HUES48 (cell line): ENCODE measurements around the gene FGF8.

Source experiments
- H3K27ac ChIP-seq: one replicate; pipeline ENCODE4 v1.7.0; 2013; ENCODE audit warnings: low read depth, low read length, inconsistent platforms
- H3K27me3 ChIP-seq: 2 replicates; pipeline ENCODE4 v1.6.1; 2013; ENCODE audit warnings: mild to moderate bottlenecking, low read length; ENCODE audit not compliant: control insufficient read depth, insufficient read depth
- H3K36me3 ChIP-seq: 2 replicates; pipeline ENCODE4 v1.6.1; 2013; ENCODE audit warnings: low read length; ENCODE audit not compliant: control insufficient read depth, insufficient read depth
- H3K4me1 ChIP-seq: 2 replicates; pipeline ENCODE4 v1.6.1; 2013; ENCODE audit warnings: mild to moderate bottlenecking, low read length; ENCODE audit not compliant: control insufficient read depth, insufficient read depth
- H3K4me3 ChIP-seq: 2 replicates; pipeline ENCODE4 v1.5.1; 2013; ENCODE audit warnings: mild to moderate bottlenecking, low read depth, low read length
- H3K9ac ChIP-seq: 2 replicates; pipeline ENCODE4 v1.6.1; 2013; ENCODE audit warnings: mild to moderate bottlenecking, low read depth, low read length, moderate library complexity
- H3K9me3 ChIP-seq: 2 replicates; pipeline ENCODE4 v1.6.1; 2013; ENCODE audit warnings: low read length; ENCODE audit not compliant: control insufficient read depth, insufficient read depth

Gene FGF8, protein sequence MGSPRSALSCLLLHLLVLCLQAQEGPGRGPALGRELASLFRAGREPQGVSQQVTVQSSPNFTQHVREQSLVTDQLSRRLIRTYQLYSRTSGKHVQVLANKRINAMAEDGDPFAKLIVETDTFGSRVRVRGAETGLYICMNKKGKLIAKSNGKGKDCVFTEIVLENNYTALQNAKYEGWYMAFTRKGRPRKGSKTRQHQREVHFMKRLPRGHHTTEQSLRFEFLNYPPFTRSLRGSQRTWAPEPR

GRCh38 chr10:101775273-101776160 is at the start of gene FGF8:
TSS of gene FGF8 (minus strand) at chr10:101776114. CDS start at chr10:101775900, 214 bp downstream.
- Histone ChIP-seq H3K4me3 (peak within 1 kb of the TSS; percentile 48), H3K4me1 (peaks cover 58% of the 10 kb centered on the region), H3K27me3 (peaks cover 70% of the 10 kb centered on the region), H3K9me3 (no peaks in the 10 kb centered on the region), H3K9ac (no peak within 1 kb of the TSS), H3K27ac (no peak within 1 kb of the TSS), H3K36me3 (no peaks in the 10 kb centered on the region; the same call in 1 of the 2 replicates)

DNA sequence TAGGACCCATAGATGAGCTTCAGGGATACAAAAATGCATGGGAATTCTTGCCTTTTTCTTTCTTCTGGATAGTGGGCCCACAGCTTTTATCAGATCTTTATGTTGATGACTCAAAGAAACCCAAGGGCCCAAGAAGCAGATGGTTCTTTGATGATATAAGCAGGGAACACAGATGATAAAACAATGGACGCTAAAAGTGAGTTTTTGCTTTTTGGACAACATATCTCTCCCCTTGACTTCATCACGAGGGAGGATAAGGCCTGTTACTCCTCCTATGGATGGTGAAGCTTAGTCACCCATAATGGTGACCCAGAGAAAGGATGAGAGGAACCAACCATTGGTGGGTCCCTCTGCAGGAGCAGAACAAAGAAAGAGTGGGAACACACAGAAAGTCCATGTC is 48.8 kb upstream of the FGF8 start:
- H3K27ac ChIP-seq: no peak overlapping the region
- no peak overlapping the region for H3K9ac ChIP-seq
- no peaks in the 10 kb centered on the region; the same call in 1 of the 2 replicates for H3K4me1 ChIP-seq
- no peak overlapping the region for H3K4me3 ChIP-seq
- H3K27me3 ChIP-seq: no peaks in the 10 kb centered on the region
- H3K36me3 ChIP-seq: 0 out of 2 replicates have a peak, but pooled peaks cover 3% of the 10 kb centered on the region
- no peaks in the 10 kb centered on the region for H3K9me3 ChIP-seq

GRCh38 chr10:101818872-101819633 is 43.1 kb upstream of the FGF8 start:
- H3K4me3 ChIP-seq: peak overlapping the region; percentile 97
- no peaks in the 10 kb centered on the region for H3K9me3 ChIP-seq
- no peaks in the 10 kb centered on the region for H3K27me3 ChIP-seq
- no peaks in the 10 kb centered on the region for H3K36me3 ChIP-seq
- peak overlapping the region; percentile 88 for H3K27ac ChIP-seq
- H3K4me1 ChIP-seq: peaks cover 15% of the 10 kb centered on the region; the same call in 1 of the 2 replicates
- H3K9ac ChIP-seq: peak overlapping the region; percentile 61

- Histone ChIP-seq H3K9ac (peak within 1 kb of the TSS; percentile 100), H3K36me3 (peaks cover 3% of the 10 kb centered on the region), H3K27me3 (no peaks in the 10 kb centered on the region), H3K4me3 (peak within 1 kb of the TSS; percentile 97), H3K4me1 (peaks cover 22% of the 10 kb centered on the region), H3K27ac (peak within 1 kb of the TSS; percentile 98), H3K9me3 (no peaks in the 10 kb centered on the region)
These were observed 42.4 kb upstream of the FGF8 start, which contains the start of gene OGA for GRCh38 chr10:101818119-101818871. TSS of gene OGA (minus strand) at chr10:101818444. CDS start at chr10:101818022, 422 bp downstream.

DNA sequence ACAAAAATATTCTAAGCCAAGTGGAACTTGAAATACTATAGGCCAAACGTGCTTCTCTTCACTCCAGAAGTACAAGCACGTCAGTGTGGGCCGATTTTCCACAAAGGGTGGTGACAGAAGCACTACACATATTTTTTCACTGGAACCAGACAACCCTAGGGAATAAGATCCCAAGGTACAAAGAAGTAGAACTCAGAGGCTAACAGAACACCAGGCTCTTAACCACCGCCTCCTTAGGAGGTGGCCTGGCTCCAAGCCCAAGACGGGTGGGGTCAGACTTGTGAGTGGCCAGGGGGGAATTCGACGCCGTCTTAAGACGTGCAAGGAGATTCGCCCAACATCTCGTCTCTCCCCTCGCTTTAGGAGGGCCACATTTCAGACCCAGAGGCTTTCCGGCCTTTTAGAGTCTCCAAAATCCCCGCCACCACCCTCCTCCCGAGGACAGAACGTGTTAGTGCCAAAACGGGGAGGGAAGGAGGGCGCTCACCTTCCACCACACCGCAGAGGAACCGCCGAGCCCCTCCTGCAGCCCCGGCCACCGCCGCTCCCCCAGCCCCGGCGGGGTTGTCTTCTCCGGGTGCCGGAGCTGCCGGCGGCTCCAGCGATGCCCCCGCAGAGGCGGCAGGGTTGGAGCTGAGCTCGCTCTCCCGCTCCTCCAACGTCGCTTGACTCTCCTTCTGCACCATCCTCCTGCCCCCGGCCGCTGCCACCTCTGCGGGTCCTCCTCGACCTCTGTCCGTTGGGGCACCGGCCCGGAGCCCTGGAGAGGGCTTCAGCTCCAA is 41.6 kb upstream of the FGF8 start:
- no peaks in the 10 kb centered on the region for H3K27me3 ChIP-seq
- H3K9ac ChIP-seq: peak overlapping the region; percentile 100
- H3K4me1 ChIP-seq: peaks cover 23% of the 10 kb centered on the region
- no peaks in the 10 kb centered on the region for H3K9me3 ChIP-seq
- H3K27ac ChIP-seq: peak overlapping the region; percentile 98
- H3K4me3 ChIP-seq: peak overlapping the region; percentile 97
- peaks cover 11% of the 10 kb centered on the region for H3K36me3 ChIP-seq

DNA sequence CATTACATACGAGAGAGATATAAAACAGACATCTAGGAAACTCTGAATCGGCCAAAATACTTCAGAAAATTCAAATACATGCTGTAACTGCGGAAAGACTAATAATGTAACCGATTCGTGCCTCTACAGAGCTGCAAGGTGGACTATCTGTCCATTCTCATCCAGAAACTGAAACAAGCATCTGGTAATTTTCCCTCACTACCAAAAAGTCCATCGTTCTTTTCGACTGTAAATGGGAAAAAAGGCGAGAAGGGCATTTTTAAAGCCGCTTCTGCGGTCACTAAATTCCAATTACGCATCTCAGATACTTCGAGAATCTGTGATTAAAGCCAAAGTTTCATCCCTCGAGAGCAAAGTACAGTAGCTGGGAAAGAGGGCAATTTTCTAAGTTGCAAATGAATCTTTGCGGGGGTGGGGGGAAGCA is 41.0 kb upstream of the FGF8 start:
- H3K27ac ChIP-seq: peak overlapping the region; percentile 98
- H3K4me1 ChIP-seq: peaks cover 24% of the 10 kb centered on the region
- peak overlapping the region; percentile 100 for H3K9ac ChIP-seq
- H3K27me3 ChIP-seq: no peaks in the 10 kb centered on the region
- H3K4me3 ChIP-seq: peak overlapping the region; percentile 97
- no peaks in the 10 kb centered on the region for H3K9me3 ChIP-seq
- peaks cover 17% of the 10 kb centered on the region for H3K36me3 ChIP-seq

DNA sequence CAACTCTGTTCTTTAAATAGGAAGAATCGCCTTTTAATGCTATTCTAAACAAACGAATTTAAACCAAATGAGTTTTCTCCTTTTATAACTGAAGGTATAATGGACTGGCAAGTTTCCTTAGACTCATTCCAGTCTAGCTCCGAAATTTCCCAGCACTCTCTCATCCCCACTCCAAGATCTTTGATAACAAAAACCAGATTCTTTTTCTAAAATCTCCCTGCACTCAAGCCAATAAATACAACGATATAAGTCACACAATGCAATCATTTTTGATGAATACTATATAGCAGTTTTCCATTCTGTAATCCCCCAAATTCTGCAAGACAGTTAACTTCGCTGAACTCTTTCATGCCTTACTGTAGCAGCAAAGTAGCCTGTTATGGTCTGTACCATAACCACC is 40.5 kb upstream of the FGF8 start:
- peaks cover 22% of the 10 kb centered on the region for H3K36me3 ChIP-seq
- no peaks in the 10 kb centered on the region for H3K27me3 ChIP-seq
- no peaks in the 10 kb centered on the region for H3K9me3 ChIP-seq
- H3K27ac ChIP-seq: peak overlapping the region; percentile 7
- H3K4me1 ChIP-seq: peaks cover 24% of the 10 kb centered on the region
- H3K9ac ChIP-seq: peak overlapping the region; percentile 100
- peak overlapping the region; percentile 97 for H3K4me3 ChIP-seq

DNA sequence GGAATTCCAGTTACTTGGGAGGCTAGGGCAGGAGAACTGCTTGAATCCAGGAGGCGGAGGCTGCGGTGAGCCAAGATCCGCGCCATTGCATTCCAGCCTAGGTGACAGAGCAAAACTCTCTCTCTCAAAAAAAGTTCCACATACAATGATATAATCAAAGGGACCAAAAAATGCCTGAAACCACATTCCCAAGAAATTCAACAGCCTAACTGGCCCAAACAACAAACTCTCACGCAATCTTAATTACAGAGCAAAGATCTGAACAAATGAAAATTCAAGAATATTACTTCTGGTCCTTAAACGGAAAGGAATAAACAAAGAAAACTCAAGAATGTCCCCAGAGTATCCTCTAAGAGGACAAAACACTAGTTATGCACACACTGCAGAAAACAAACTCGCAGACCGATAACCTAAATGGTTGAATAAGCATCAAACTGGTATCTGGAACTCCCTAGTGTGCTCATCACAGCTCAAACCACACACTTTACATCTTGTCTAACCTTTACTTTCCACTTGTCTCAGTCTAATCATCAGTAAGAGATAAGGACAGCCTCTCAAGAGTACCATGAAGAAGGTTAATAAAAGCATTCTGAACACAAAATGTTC is 38.7 kb upstream of the FGF8 start:
- Histone ChIP-seq H3K27me3 (no peaks in the 10 kb centered on the region), H3K27ac (no peak overlapping the region), H3K4me3 (peak overlapping the region; percentile 97), H3K4me1 (peaks cover 24% of the 10 kb centered on the region), H3K9me3 (no peaks in the 10 kb centered on the region), H3K36me3 (peaks cover 40% of the 10 kb centered on the region), H3K9ac (no peak overlapping the region)

DNA sequence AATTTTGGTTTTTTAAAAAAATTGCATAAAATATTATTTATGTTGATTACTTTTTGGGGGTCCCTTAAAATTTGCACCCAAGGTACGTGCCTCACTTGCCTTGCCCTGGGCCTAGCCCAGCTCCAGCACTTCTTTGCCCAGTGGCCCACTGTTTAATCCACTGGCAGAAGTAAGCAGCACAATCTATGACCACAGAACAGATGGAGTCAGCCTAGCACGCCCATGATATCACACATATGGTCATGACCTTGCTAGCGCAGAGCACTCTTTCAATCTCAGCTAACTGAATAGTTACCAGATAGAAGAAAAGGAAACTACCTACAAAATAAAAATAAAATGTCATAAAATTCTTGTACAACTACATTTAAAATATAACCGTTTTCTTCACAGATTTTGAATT is 36.7 kb upstream of the FGF8 start:
- Histone ChIP-seq H3K9me3 (no peaks in the 10 kb centered on the region), H3K9ac (no peak overlapping the region), H3K27me3 (no peaks in the 10 kb centered on the region), H3K4me1 (peaks cover 20% of the 10 kb centered on the region), H3K27ac (no peak overlapping the region), H3K4me3 (no peak overlapping the region), H3K36me3 (peaks cover 60% of the 10 kb centered on the region)
